GM10847 (cell line): ENCODE data around the gene ZNF318.

ENCODE experiments used
- POLR2A ChIP-seq: IDR thresholded peaks from 2 replicates; pipeline ENCODE4 v1.6.1; 2011; ENCODE audit not compliant: insufficient read length; ENCODE audit errors: extremely low read depth

The ZNF318 gene

GRCh38 chr6:43292341-43292740 lies 77.1 kb downstream of the ZNF318 start:
- no peak for TF ChIP-seq POLR2A

- no peak for TF ChIP-seq POLR2A
These were observed 77.7 kb downstream of the ZNF318 start for GRCh38 chr6:43291708-43292107.

- no peak for TF ChIP-seq POLR2A
These were observed 78.5 kb downstream of the ZNF318 start for GRCh38 chr6:43290905-43291355.

DNA sequence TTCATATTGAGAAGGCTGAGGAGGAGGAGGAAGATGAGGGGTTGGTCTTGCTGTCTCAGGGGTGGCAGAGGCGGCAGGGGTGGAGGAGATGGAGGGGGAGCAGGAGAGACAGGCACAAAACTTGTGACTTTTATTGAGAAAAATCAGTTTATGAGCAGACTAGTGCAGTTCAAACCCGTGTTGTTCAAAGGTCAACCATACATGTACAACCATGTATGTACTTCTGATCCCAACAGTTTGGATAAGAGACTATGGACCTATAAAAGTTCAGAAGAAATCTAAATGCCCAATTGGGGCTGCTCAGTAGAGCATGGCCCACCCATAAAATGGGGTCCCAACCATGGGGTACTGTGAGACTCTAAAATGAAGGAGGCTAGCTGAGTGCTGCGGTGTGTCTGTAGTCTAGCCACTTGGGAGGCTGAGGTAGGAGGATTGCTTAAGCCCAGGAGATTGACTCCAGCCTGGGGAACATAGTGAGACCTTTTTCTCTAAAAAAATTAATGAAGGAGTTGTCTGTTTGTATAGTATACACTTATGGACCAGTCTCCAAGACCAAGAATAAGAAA lies 79.0 kb downstream of the ZNF318 start:
- TF ChIP-seq POLR2A: no peak

DNA sequence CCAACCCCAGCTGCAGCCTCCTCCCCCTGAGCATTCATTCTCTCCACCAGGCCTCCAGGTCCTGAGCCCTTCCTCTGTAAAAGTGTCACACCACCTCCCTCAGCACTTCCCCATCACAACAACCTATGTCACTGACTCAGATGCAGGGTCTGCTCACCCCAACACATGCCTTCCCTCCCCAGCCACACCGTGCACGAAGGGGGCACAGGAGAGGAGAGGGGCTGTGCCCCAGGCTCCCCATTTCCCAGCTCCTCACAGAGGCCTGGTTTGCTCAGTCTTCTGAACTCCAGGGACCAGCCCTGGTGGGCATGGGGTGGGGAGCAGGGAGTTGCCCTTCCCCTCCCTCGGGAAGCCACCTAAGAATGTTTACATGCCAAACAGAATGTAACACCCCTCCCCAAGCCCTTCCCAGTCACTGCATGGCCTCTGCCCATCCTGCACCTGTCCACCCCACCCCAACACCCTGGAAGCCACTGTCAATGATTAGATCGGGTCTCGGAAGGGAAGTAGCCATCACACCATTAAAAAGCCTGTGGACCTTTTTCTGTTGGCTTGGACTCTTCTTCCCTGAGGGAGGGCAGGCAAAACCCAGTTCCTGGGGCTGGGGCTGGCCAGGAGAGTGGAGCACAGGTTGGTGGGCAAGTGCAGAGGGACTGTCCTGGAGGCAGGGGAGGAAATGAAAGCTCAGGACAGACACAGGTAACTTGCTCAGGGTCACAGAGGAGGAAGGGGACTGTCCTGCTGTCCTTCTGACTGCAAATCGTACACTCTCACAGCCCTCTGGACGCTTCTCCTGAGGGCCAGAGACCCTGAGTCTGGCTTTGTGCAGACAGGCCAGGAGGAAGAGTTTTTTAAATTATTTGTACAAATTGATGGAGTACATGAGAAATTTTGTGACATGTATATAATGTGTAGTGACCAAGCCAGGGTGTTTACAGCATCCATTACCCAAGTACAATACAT lies 81.4 kb downstream of the ZNF318 start:
- TF ChIP-seq POLR2A: no peak

DNA sequence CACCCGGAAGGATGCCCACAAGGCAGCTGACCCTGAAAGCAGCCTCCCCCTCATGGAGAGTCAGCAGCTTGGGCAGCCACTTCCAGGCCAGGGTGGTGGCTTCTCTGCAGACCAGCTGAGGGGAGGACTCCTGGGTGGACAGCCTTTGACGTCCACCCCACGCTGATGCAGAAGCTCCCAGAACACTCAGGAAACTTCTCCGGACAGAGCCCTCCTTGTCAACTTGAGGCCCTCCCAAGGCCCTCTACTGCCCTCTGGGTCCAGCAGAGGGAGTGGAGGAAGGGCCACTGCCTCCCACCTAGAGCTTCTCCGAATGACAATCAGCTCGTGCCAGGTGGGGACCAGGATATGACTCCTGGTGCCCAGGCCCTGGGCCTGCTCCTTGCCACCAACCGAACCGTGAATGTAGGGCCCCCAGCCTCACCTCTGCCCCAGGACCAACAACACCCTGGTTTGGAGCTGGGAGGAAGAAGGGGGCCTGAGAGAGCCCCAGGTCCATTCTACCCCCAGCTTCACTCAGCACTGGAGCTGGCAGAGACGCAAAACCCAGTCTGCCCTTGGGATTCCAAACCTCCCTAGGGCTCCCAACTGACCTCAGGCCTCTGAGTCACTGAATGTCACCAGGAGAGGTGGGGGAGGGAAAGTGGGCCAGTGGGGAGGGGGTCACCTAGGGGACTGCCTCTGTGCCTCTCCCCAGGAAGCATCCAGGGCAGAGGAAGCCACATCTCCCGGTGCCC lies 82.3 kb downstream of the ZNF318 start:
- no peak for TF ChIP-seq POLR2A

DNA sequence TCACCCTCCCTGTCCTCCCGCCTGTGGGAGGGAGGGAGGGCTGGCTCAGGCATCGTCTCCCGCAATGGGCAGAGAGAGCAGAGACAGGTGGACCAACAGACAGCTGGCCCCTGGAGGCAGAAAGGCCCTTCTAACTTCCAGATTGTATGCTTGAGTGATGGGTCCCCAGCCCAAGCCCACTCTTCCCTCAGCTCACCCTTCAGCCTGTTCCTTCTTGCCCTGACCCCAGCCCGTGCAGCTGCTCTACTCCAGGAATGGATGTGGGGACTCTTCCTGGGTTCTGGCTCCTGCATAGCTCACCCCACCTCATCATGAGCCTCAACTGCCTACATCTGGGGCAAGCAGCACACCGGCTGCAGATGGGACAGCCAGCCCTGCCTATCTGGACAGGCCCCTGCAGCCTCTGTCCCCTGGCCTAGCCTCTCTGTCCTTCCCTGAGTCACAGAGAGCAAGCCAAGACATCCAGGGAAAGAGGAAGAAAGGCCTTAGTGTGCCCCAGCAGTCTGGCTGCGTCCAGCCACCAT lies 82.9 kb downstream of the ZNF318 start:
- no peak for TF ChIP-seq POLR2A
